WTC11 (cell line): ENCODE data around the gene ARHGAP32. TPM values are rescaled to one million over a fixed set of nuclear protein-coding genes. Genes with fewer than 3 reads are reported as not detected.

Experiments
- ATAC-seq: fragments of 200-7000 bp; cut with Tn5 transposase; 2 replicates; pipeline ENCODE4 v1.10.0; 2021; ENCODE audit warnings: mild to moderate bottlenecking, moderate library complexity
- CTCF ChIA-PET: fragments of 300-600 bp; sonication (Branson Sonifier 250); formaldehyde crosslinking; loops from one replicate; lab custom pipeline; 2021; ENCODE audit warnings: antibody characterized with exemption; lab: Charles Lee
- POLR2A ChIA-PET: fragments of 350-600 bp; sonication (Branson Sonifier 250); formaldehyde crosslinking; loops from one replicate; lab custom pipeline; 2021; ENCODE audit warnings: antibody characterized with exemption; lab: Charles Lee
- DNase-seq: peaks from one replicate; pipeline ENCODE4 v3.0.0; 2021; ENCODE audit warnings: low spot score
- H3K27ac Mint-ChIP-seq: 2 replicates; pipeline ENCODE4 v1.8.0; 2021; ENCODE audit warnings: mixed read lengths
- H3K27me3 Mint-ChIP-seq: 2 replicates; pipeline ENCODE4 v1.8.0; 2021; ENCODE audit warnings: low read depth, mild to moderate bottlenecking, moderate library complexity, mixed read lengths
- H3K36me3 Mint-ChIP-seq: 2 replicates; pipeline ENCODE4 v1.8.0; 2021; ENCODE audit warnings: mixed read lengths
- H3K4me1 Mint-ChIP-seq: 2 replicates; pipeline ENCODE4 v1.8.0; 2022; ENCODE audit warnings: mixed read lengths
- H3K4me3 Mint-ChIP-seq: 2 replicates; pipeline ENCODE4 v1.8.0; 2021; ENCODE audit warnings: mild to moderate bottlenecking, moderate library complexity, mixed read lengths
- H3K9me3 Mint-ChIP-seq: 2 replicates; pipeline ENCODE4 v1.8.0; 2021; ENCODE audit warnings: mixed read lengths
- CDX4 ChIP-seq: fragments of 250-450 bp; sonication (Bioruptor Pico); IDR thresholded peaks from 2 replicates; pipeline ENCODE4 v1.9.0; 2021; ENCODE audit warnings: moderate library complexity, mild to moderate bottlenecking, inconsistent platforms, borderline replicate concordance
- CTCF ChIP-seq: fragments of 200-600 bp; IDR thresholded peaks from 2 replicates; pipeline ENCODE4 v1.8.0; 2022; ENCODE audit warnings: antibody characterized with exemption
- ELF4 ChIP-seq: sonication (generic); formaldehyde crosslinking; IDR thresholded peaks from 2 replicates; pipeline ENCODE4 v1.8.1; 2022; ENCODE audit warnings: low read depth, mild to moderate bottlenecking, moderate library complexity, missing genetic modification reagents
- GRHL2 ChIP-seq: fragments of 250-450 bp; sonication (Bioruptor Pico); IDR thresholded peaks from 2 replicates; pipeline ENCODE4 v1.8.0; 2022; ENCODE audit warnings: mild to moderate bottlenecking, moderate library complexity; ENCODE audit not compliant: insufficient replicate concordance, severe bottlenecking
- HMGXB4 ChIP-seq: sonication (generic); formaldehyde crosslinking; IDR thresholded peaks from 2 replicates; pipeline ENCODE4 v1.8.1; 2023; ENCODE audit warnings: mild to moderate bottlenecking, moderate library complexity, missing genetic modification reagents
- JAZF1 ChIP-seq: fragments of 250-450 bp; sonication (Bioruptor Pico); IDR thresholded peaks from 2 replicates; pipeline ENCODE4 v1.9.0; 2021; ENCODE audit warnings: moderate library complexity, mild to moderate bottlenecking, inconsistent platforms
- KAT7 ChIP-seq: sonication (generic); formaldehyde crosslinking; IDR thresholded peaks from 2 replicates; pipeline ENCODE4 v1.8.1; 2023; ENCODE audit warnings: missing genetic modification reagents, mild to moderate bottlenecking, borderline replicate concordance
- MYBL2 ChIP-seq: sonication (generic); formaldehyde crosslinking; IDR thresholded peaks from 2 replicates; pipeline ENCODE4 v1.8.1; 2023; ENCODE audit warnings: mild to moderate bottlenecking, moderate library complexity, missing genetic modification reagents
- NFYB ChIP-seq: sonication (generic); formaldehyde crosslinking; conservative IDR thresholded peaks from 2 replicates; pipeline ENCODE4 v1.8.0; 2022; ENCODE audit warnings: low read depth, missing genetic modification reagents
- RORB ChIP-seq: fragments of 250-450 bp; sonication (Bioruptor Pico); IDR thresholded peaks from 2 replicates; pipeline ENCODE4 v1.9.0; 2021; ENCODE audit warnings: mild to moderate bottlenecking
- SOX15 ChIP-seq: fragments of 250-450 bp; sonication (Bioruptor Pico); IDR thresholded peaks from 2 replicates; pipeline ENCODE4 v1.9.0; 2021; ENCODE audit warnings: mild to moderate bottlenecking
- TCF7 ChIP-seq: sonication (generic); formaldehyde crosslinking; IDR thresholded peaks from 2 replicates; pipeline ENCODE4 v1.8.0; 2022; ENCODE audit warnings: mild to moderate bottlenecking, low read depth, missing genetic modification reagents, moderate library complexity
- ZBTB21 ChIP-seq: sonication (generic); formaldehyde crosslinking; IDR thresholded peaks from 2 replicates; pipeline ENCODE4 v1.8.1; 2023; ENCODE audit warnings: mild to moderate bottlenecking, missing genetic modification reagents, borderline replicate concordance
- ZNF121 ChIP-seq: sonication (generic); formaldehyde crosslinking; IDR thresholded peaks from 2 replicates; pipeline ENCODE4 v1.8.0; 2023; ENCODE audit warnings: missing genetic modification reagents
- ZNF219 ChIP-seq: sonication (generic); formaldehyde crosslinking; IDR thresholded peaks from 2 replicates; pipeline ENCODE4 v1.8.0; 2023; ENCODE audit warnings: missing genetic modification reagents, mild to moderate bottlenecking, borderline replicate concordance
- ZNF281 ChIP-seq: sonication (generic); formaldehyde crosslinking; IDR thresholded peaks from 2 replicates; pipeline ENCODE4 v1.8.0; 2023; ENCODE audit warnings: mild to moderate bottlenecking, missing genetic modification reagents
- ZSCAN18 ChIP-seq: fragments of 250-450 bp; sonication (Bioruptor Pico); IDR thresholded peaks from 2 replicates; pipeline ENCODE4 v2.1.2; 2022; ENCODE audit warnings: mild to moderate bottlenecking, moderate library complexity
- total RNA-seq: library from RNA; stranded (reverse); gene quantifications from 3 replicates; pipeline ENCODE4 v1.2.3, GENCODE V29; 2021
- TF ChIP-seq, protein P1 (sequence below): sonication (generic); formaldehyde crosslinking; conservative IDR thresholded peaks from 2 replicates; pipeline ENCODE4 v1.8.1; 2023; ENCODE audit warnings: mild to moderate bottlenecking, low read depth, missing genetic modification reagents, moderate library complexity
- TF ChIP-seq, protein P2 (sequence below): sonication (generic); formaldehyde crosslinking; IDR thresholded peaks from 2 replicates; pipeline ENCODE4 v1.8.1; 2022; ENCODE audit warnings: mild to moderate bottlenecking, moderate library complexity, missing genetic modification reagents

Gene ARHGAP32
- total RNA-seq, 1 experiment from 2014 or later = 25.6 TPM

DNA sequence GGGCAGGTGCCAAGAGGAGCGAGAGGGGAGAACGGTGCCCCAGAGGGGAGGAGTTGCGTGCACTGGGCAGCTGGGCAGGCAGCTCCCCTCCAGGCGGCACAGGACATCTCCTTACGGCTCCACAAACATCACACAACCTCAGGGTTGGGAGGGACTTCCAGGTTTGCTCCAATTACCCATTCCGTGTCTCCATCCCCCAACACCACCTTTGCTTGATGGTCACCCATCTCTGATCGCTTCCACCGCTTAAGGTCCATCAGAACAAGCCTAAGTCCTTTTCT is 235.0 kb downstream of the ARHGAP32 start:
- Mint-ChIP-seq H3K27ac (no peak overlapping the region), H3K4me3 (no peak overlapping the region), H3K27me3 (peaks cover 11% of the 10 kb centered on the region), H3K4me1 (no peaks in the 10 kb centered on the region), H3K9me3 (no peaks in the 10 kb centered on the region), H3K36me3 (no peaks in the 10 kb centered on the region)
- CTCF ChIA-PET = interaction anchor here (0.6 to 6.2 kb wide), 16 partner anchors 9 to 375 kb away, joined by 3 to 180 read pairs (median 6); no protein-coding TSS in a partner anchor
- TF ChIP-seq MYBL2 = no peak
- TF ChIP-seq CDX4 = no peak
- no peak for TF ChIP-seq ZNF281 (CRISPR knock-in tag)
- no peak for TF ChIP-seq TCF7 (CRISPR knock-in tag)
- TF ChIP-seq JAZF1 (CRISPR knock-in tag) = no peak
- no peak for TF ChIP-seq RORB (CRISPR knock-in tag)
- TF ChIP-seq NFYB (CRISPR knock-in tag) = no peak
- no peak for TF ChIP-seq GRHL2 (CRISPR knock-in tag)
- no peak for TF ChIP-seq ZNF121 (CRISPR knock-in tag)
- TF ChIP-seq ZSCAN18 = no peak
- TF ChIP-seq ZBTB21 = no peak
- POLR2A ChIA-PET = no interaction called here
- ATAC-seq = no peak
- DNase-seq = no peak

DNA sequence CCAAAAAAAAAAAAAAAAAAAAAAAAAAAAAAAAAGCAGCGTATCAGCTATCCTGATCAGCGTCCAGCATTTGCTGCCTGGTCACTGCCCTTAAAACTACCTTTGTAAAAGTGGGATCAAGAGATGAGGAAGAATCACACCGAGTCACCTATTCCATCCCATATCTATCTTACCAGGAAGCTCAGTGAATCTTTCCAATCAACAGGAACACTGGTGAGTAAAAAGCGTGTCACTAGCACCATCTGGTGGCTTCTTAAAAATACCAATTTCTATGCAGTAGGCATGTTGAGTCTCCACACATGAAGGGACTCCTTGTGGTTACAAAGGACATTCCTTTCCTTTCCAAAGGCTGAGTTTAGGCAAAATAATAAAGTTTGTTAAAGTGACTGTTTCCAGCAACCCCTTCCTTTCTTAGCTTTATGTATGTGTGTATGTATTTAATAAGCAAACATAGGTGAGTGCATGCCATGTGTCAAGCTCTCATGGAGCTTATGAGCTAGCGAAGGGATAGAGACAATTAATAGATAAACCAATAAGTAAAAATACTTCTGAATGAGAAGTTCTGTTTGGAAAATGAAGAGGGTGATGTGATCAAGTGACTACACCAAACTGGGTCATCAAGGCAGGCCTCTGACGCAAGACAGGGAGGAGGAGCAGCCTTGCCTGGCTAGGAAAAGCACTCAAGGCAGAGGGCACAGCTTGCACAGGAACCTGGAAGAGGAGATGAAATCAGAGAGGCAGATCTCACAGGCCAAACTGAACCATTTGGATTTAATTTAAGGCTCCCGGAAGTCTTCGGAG is 235.5 kb downstream of the ARHGAP32 start:
- H3K4me3 Mint-ChIP-seq = no peak overlapping the region
- no peaks in the 10 kb centered on the region for H3K4me1 Mint-ChIP-seq
- no peak overlapping the region for H3K27ac Mint-ChIP-seq
- H3K36me3 Mint-ChIP-seq = no peaks in the 10 kb centered on the region
- ChIA-PET CTCF (interaction anchor here (0.6 to 6.2 kb wide), 36 partner anchors 8 to 799 kb away, joined by 3 to 180 read pairs (median 5); partner anchors contain the start of genes KCNJ5 and TP53AIP1), POLR2A (interaction anchor here (1.0 kb wide), 1 partner anchor 70 kb away, joined by 3 read pairs; no protein-coding TSS in a partner anchor)
- TF ChIP-seq CTCF (peak; percentile 41), NFYB (CRISPR knock-in tag) (no peak)
- H3K27me3 Mint-ChIP-seq = peaks cover 12% of the 10 kb centered on the region
- DNase-seq (no peak), ATAC-seq (peak; percentile 88)
- no peaks in the 10 kb centered on the region for H3K9me3 Mint-ChIP-seq

DNA sequence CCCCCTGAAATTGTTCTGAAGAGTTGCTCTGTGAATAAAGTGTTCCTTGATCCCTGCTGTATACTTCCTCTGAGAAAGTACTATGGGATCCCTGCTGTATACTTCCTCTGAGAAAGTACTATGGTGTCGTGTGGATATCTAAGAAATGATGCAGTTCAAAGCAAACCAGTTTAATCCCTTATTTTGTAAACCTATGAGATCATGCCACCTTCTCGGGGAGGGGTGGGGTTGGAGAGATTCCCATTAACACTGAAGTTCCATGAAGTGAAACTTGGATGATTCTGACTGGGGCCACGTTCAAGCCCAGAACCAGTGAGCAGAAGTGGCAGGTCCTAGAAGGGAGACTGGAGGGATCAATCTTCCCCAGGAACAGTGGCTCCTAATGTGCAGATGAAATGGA is 236.5 kb downstream of the ARHGAP32 start:
- Mint-ChIP-seq H3K27ac (no peak overlapping the region), H3K9me3 (no peaks in the 10 kb centered on the region), H3K36me3 (no peaks in the 10 kb centered on the region), H3K27me3 (peaks cover 14% of the 10 kb centered on the region), H3K4me1 (no peaks in the 10 kb centered on the region), H3K4me3 (no peak overlapping the region)
- DNase-seq (no peak), ATAC-seq (no peak)
- ChIA-PET POLR2A (no interaction called here), CTCF (interaction anchor here (0.7 to 6.2 kb wide), 13 partner anchors 7 to 798 kb away, joined by 3 to 180 read pairs (median 7); partner anchors contain the start of gene KCNJ5)
- TF ChIP-seq, protein P1, sequence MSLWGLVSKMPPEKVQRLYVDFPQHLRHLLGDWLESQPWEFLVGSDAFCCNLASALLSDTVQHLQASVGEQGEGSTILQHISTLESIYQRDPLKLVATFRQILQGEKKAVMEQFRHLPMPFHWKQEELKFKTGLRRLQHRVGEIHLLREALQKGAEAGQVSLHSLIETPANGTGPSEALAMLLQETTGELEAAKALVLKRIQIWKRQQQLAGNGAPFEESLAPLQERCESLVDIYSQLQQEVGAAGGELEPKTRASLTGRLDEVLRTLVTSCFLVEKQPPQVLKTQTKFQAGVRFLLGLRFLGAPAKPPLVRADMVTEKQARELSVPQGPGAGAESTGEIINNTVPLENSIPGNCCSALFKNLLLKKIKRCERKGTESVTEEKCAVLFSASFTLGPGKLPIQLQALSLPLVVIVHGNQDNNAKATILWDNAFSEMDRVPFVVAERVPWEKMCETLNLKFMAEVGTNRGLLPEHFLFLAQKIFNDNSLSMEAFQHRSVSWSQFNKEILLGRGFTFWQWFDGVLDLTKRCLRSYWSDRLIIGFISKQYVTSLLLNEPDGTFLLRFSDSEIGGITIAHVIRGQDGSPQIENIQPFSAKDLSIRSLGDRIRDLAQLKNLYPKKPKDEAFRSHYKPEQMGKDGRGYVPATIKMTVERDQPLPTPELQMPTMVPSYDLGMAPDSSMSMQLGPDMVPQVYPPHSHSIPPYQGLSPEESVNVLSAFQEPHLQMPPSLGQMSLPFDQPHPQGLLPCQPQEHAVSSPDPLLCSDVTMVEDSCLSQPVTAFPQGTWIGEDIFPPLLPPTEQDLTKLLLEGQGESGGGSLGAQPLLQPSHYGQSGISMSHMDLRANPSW (CRISPR knock-in tag) = no peak
- TF ChIP-seq ELF4 (CRISPR knock-in tag) (no peak), KAT7 (CRISPR knock-in tag) (no peak), SOX15 (no peak), ZNF219 (CRISPR knock-in tag) (no peak), HMGXB4 (CRISPR knock-in tag) (no peak)
- TF ChIP-seq, protein P2, sequence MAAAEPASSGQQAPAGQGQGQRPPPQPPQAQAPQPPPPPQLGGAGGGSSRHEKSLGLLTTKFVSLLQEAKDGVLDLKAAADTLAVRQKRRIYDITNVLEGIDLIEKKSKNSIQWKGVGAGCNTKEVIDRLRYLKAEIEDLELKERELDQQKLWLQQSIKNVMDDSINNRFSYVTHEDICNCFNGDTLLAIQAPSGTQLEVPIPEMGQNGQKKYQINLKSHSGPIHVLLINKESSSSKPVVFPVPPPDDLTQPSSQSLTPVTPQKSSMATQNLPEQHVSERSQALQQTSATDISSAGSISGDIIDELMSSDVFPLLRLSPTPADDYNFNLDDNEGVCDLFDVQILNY (CRISPR knock-in tag) = no peak
